ENCODE results near the gene DNAJC19.
"Not testable (repeated sequence)": the region's sequence is repeated elsewhere in the genome, so short reads cannot be mapped to it uniquely, and the experiment has no call there.

The DNAJC19 gene

DNA sequence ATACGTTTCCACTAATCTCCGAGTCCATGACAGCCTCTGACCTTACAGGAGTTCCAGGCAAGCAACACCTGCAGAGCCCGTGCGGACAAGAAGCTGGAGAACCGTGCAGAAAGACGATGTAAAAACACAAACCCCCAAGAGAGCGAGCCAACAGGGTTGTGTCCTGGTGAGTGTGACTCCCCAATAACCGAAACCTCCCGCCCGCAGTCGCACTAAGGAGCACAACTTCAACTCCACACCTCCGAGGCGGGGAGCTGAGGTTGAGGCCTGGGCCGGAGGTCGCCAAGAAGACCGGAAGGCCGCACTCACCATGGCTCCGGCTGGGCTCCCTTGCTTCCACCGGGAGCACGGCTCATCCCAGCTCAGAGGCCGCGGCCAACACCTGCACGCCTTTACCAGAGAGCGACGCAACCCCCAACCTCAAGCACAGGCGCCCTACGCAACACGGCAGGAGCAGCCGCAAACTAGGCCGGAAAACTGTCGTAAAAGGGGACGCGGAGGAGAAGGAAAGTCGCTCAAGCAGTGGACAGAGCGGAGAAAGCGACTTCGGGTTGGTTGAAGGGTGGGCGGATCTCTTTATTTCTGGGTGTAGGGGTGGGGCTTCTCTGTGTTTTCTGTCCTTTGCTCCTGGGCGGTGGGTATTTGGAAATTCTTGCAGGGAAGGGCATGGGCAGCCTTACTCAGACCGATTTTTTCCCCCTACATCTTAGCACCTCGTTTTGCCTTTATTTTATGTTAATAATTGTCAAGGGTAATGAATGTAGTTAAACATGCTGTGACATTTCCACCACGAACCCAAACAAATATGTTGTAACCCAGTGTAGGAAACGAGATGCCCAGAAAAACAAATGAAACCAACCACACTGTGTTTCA is at the start of gene DNAJC19:
Gene DNAJC19 (minus strand): TSS at position 446 of the 873 bp plus-strand sequence. CDS start 134 bp downstream, at position 312.
- DNase-seq, result peak; percentile 80

- no peak for DNase-seq
These were observed 41.4 kb upstream of the DNAJC19 start for GRCh38 chr3:181030948-181031347.

- no peak for DNase-seq
These were observed 35.7 kb upstream of the DNAJC19 start for GRCh38 chr3:181025204-181025603.

DNA sequence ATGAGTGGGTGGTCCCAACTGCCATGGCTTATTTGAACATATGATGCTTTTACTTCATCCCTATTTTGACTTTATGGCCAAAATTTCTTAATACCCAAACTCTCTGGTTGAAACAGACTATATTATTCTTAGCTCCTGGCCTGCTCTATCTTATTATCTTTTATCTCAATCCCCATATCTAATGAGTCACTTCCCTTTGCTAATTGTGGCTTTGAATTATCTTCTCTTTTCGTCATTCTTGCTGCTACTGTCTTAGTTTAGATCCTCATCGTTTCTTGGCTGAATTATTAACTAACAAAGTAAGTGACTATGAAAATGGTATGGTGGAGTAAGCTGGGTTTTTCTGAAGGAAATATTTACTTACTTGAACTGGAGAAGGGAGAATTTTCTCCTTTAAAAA is 28.2 kb upstream of the DNAJC19 start:
- no peak for DNase-seq

GRCh38 chr3:181009225-181009624 is 19.7 kb upstream of the DNAJC19 start:
- no peak for DNase-seq

- DNase-seq, result no peak
These were observed 19.3 kb upstream of the DNAJC19 start for GRCh38 chr3:181008796-181009195.

DNA sequence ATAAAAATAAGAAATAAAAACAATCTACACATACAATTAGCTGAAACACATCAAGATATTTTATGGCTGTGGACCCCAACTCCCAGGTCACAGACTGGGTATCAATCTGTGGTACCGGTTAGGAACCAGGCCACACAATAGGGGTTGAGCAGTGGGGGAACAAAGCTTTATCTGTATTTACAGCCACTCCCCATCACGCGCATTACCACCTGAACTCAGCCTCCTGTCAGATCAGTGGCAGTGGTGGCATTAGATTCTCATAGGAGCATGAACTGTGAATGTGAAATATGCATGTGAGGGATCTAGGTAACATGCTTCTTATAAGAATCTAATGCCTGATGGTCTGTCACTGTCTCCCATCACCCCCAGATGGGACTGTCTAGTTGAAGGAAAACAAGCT is 17.7 kb upstream of the DNAJC19 start:
- no peak for DNase-seq

GRCh38 chr3:181006541-181006940 is 17.0 kb upstream of the DNAJC19 start:
- no peak for DNase-seq

- DNase-seq, result not testable (repeated sequence)
These were observed 13.9 kb upstream of the DNAJC19 start for GRCh38 chr3:181003469-181003868.

- DNase-seq, result not testable (repeated sequence)
These were observed 12.8 kb upstream of the DNAJC19 start for GRCh38 chr3:181002331-181002730.

- no peak for DNase-seq
These were observed 6.9 kb upstream of the DNAJC19 start for GRCh38 chr3:180996415-180996932.

DNA sequence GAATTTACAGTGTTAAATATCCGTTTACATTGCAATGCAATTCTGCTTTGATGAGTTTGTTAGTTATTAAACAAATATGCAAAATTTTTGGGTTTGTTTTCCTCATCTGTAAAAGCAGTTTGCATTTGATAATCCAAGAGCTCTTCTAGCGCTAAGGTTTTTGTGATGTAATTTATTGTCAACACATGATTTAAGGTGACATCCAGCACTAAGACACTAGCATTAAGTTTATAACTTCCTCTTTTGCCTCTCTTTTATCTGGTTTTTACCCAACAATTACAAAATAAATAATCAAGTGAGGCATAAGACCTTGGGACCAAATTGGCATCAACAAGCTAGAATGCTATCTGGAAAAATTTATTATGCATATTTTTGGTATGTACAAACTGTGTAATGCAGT is 969 bp upstream of the DNAJC19 start:
- no peak for DNase-seq

GRCh38 chr3:180987344-180987743 is 2.2 kb downstream of the DNAJC19 start:
- DNase-seq, result no peak

DNA sequence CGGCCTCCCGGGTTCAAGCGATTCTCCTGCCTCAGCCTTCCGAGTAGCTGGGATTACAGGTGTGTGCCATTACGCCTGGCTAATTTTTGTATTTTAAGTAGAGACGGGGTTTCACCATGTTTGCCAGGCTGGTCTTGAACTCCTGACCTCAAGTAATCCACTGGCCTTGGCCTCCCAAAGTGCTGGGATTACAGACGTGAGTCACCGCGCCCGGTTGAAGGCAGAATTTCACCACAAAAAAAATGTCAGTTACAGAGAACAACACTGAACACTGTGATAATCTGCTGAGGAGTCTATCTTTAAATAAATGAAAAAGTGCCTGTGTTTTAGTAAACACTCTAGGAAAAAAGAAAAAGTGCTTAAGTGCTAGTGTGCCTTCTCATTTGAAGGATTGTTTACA is 3.2 kb downstream of the DNAJC19 start:
- DNase-seq, result not testable (repeated sequence)

- no peak for DNase-seq
These were observed 6.4 kb downstream of the DNAJC19 start for GRCh38 chr3:180983136-180983535.

- DNase-seq, result no peak
These were observed 7.6 kb downstream of the DNAJC19 start for GRCh38 chr3:180981912-180982311.

GRCh38 chr3:180980611-180981010 is 8.9 kb downstream of the DNAJC19 start:
- DNase-seq, result no peak

DNA sequence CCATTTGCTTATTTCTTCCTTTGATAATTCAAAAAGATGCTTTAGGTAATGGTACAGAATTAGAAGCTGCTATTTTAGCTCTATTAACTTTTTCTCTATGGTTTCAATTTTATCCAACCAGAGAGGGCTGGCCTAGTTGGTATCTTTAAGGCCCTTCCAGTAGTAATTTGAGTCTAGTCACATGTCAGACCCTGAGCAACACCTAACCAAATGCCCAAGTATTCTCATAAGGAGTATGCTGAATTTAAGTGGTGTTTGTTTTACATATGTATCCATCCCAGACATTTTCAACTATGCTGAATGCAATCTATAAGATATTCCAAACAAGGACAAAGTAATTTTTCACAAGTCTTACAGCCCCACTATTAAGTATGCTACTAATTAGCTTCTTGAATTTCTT is 9.6 kb downstream of the DNAJC19 start:
- DNase-seq, result no peak

GRCh38 chr3:180977498-180977897 is 12.0 kb downstream of the DNAJC19 start:
- no peak for DNase-seq

DNA sequence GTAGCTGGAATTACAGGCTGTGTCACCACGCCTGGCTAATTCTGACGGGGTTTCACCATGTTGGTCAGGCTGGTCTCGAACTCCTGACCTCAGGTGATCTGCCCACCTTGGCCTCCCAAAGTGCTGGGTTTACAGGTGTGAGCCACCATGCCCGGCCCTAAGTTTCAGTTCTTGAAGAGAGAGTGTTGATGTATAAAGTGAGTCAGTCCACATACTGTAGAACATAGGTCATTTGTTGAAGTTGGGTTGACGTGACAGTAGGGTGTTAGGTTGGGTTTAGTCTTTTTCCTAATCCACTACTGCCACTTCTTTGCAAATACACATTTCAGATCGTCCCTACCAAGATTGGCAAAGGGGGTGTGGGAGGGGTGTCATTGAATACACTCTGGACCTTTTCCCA is 15.2 kb downstream of the DNAJC19 start:
- DNase-seq, result no peak

GRCh38 chr3:180973543-180973942 is 16.0 kb downstream of the DNAJC19 start:
- DNase-seq, result no peak

DNA sequence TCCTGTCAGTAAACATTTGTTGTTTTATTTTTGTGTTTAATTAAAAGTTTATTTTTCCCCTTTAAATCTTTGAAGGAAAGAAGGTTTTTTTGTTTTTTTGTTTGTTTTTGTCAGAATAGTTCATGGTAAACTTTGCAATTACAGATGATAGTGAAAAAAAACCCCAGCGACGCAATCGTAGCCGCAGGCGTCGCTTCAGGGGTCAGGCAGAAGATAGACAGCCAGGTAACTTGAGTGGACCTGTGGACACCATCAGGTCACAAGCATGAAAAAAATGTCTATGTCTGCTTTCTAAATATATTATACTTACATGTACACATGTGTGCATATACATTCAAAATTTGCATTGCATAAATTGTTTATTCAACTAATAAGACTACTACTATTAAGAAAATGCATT is 18.6 kb downstream of the DNAJC19 start:
- no peak for DNase-seq

- DNase-seq, result no peak
These were observed 27.0 kb downstream of the DNAJC19 start for GRCh38 chr3:180962530-180962929.

- no peak for DNase-seq
These were observed 28.0 kb downstream of the DNAJC19 start for GRCh38 chr3:180961552-180961951.

DNA sequence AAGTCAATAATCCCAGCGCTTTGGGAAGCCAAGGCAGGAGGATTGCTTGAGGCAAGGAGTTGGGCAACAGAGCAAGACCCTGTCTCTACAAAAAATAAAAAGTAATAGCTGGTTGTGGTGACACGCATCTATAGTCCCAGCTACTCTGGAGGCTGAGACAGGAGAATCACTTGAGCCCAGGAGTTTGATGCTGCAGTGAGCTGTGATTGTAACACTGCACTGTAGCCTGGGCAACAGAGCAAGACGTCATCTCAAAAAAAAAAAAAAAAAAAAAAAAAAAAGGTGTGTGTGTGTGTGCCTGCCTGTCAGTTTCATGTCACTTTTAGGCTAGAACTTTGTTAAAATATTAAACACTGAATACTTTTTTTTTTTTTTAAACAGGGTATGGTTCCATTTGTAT is 28.4 kb downstream of the DNAJC19 start:
- DNase-seq, result no peak

All from activated CD4-positive, alpha-beta T cell treated with anti-CD3 and anti-CD28 coated beads for 1 hour (primary cell).